Activated T-helper 1 cell treated with anti-CD3 and anti-CD28 coated beads, Interleukin-12 subunit alpha, Interleukin-12 subunit beta, Interleukin-2, Interleukin-4 antibody, amounts not matched to agents 30 ng/mL and 10 ng/mL and 1 ng/mL, durations not matched to agents 14 hours and 24 hours and 36 hours (primary cell): ENCODE results near the gene ITGA11. TPM values are rescaled to one million over a fixed set of nuclear protein-coding genes. Genes with fewer than 3 reads are reported as not detected.

Source experiments
- DNase-seq: peaks from one replicate; pipeline ENCODE4 v3.0.0; 2021; ENCODE audit warnings: low spot score
- H3K27ac Mint-ChIP-seq: one replicate; pipeline ENCODE4 v1.8.0; 2021; ENCODE audit warnings: mild to moderate bottlenecking, mixed read lengths
- H3K27me3 Mint-ChIP-seq: one replicate; pipeline ENCODE4 v1.8.0; 2022; ENCODE audit warnings: mild to moderate bottlenecking, moderate library complexity, mixed read lengths; ENCODE audit not compliant: insufficient read depth
- H3K36me3 Mint-ChIP-seq: one replicate; pipeline ENCODE4 v1.8.0; 2021; ENCODE audit warnings: low read depth, mixed read lengths
- H3K4me1 Mint-ChIP-seq: one replicate; pipeline ENCODE4 v1.8.0; 2021; ENCODE audit warnings: low read depth, mixed read lengths
- H3K4me3 Mint-ChIP-seq: one replicate; pipeline ENCODE4 v1.8.0; 2021; ENCODE audit warnings: mild to moderate bottlenecking, moderate library complexity, mixed read lengths
- H3K9me3 Mint-ChIP-seq: one replicate; pipeline ENCODE4 v1.8.0; 2021; ENCODE audit warnings: mixed read lengths
- intact Hi-C: fragments of 100-400 bp; cut with micrococcal nuclease; formaldehyde crosslinking; loops from one replicate; pipeline ENCODE4 v1.15.1; 2024
- total RNA-seq: library from RNA; stranded (reverse); gene quantifications from 2 replicates; pipeline ENCODE4 v1.2.3, GENCODE V29; 2022

ITGA11 gene
- total RNA-seq, 1 donor from 2014 or later = 0.23 TPM

DNA sequence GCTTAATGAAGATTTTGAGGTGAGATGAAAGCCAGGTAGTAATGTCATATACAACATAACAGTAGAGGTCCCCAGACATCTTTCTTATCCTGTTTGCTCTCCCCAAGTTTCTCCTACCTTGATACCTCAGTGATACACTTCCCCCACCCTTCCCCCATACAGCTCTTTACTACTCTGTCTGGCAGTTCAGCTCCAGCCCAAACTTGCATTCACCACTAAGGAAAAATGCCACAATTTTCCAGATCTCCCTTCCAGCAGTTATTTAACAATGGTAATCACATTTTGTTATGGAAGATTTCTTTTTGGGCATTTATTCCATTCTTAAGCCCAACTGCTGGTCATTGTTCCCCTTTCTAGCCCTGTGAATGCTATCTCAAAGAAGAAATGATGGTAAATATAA lies 34.9 kb upstream of the ITGA11 start:
- H3K36me3 Mint-ChIP-seq = no peaks in the 10 kb centered on the region
- peaks cover 9% of the 10 kb centered on the region for H3K27me3 Mint-ChIP-seq
- H3K4me3 Mint-ChIP-seq = no peak overlapping the region

DNA sequence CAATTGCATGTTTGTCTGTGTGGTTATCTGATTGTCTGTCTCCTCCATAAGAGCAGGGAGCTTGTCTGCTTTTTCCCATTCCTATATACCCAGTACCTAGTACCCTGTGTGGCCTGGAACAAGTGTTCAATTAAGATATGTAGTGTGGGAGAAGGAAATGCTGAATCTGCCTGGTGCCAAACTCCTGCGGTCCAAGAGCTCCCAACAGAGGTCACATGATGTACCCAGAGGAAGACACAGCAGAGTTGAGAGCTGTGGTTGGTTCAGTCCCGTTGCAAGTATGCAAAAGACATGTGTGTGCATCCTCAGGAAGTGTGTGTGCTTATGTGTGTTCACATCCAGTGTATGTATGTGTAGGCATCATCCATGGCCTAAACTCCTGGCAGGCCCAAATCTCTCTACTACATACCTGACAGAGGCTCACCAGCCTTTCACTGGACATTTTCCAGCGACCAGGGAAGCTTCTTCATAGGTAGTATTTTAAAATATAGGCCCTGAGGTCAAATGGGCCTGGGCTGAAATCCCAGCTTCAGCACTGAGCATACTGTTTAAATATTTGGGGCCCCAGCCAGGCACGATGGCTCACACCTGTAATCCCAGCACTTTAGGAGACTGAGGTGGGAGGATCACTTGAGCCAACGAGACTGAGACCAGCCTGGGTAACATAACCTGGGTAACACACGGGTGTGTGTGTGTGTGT lies 34.0 kb upstream of the ITGA11 start:
- no peaks in the 10 kb centered on the region for H3K9me3 Mint-ChIP-seq
- H3K27ac Mint-ChIP-seq = no peak overlapping the region
- peaks cover 9% of the 10 kb centered on the region for H3K27me3 Mint-ChIP-seq
- no peak overlapping the region for H3K4me3 Mint-ChIP-seq
- H3K4me1 Mint-ChIP-seq = no peaks in the 10 kb centered on the region
- no peaks in the 10 kb centered on the region for H3K36me3 Mint-ChIP-seq
- intact Hi-C loops = no loop called here
- no peak for DNase-seq

More for the DNA sequence above, 34.9 kb upstream of the ITGA11 start:
- H3K27ac Mint-ChIP-seq = no peak overlapping the region
- intact Hi-C loops = no loop called here
- no peaks in the 10 kb centered on the region for H3K4me1 Mint-ChIP-seq
- H3K9me3 Mint-ChIP-seq = no peaks in the 10 kb centered on the region
- DNase-seq = no peak

DNA sequence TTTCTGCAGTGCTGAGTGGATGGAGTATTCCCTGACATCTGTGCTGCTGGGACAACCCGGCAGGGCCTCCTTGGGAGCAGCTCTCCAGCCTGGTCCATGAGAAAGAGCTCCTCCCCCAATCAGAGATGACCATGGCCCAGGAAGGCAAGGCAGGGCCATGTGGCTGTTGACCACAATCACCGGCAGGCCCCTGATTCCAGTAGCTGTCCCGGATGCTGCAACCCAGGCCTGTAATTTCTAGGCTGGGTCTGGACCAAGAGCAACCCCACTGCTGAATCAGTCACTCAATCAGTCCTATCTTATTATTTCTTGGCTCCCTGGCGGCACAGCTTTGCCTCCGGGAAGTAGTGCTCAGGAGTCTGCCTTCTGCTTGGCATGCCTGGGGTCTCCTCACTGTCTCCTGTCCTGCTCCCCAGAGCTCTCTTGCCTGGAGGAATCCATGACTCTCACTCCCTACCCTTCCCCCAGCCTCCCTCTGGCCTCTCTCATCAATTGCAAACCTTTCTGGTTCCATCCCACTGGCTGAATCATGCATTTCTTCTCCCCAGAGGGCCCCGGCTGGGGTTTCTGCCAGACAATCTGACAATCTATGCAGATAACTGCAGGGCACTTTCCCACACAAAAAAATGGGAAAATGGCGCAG lies 32.6 kb upstream of the ITGA11 start:
- Mint-ChIP-seq H3K4me3 (no peak overlapping the region), H3K9me3 (no peaks in the 10 kb centered on the region), H3K27ac (no peak overlapping the region), H3K27me3 (peaks cover 10% of the 10 kb centered on the region), H3K4me1 (no peaks in the 10 kb centered on the region), H3K36me3 (no peaks in the 10 kb centered on the region)
- intact Hi-C loops = no loop called here
- DNase-seq = no peak

DNA sequence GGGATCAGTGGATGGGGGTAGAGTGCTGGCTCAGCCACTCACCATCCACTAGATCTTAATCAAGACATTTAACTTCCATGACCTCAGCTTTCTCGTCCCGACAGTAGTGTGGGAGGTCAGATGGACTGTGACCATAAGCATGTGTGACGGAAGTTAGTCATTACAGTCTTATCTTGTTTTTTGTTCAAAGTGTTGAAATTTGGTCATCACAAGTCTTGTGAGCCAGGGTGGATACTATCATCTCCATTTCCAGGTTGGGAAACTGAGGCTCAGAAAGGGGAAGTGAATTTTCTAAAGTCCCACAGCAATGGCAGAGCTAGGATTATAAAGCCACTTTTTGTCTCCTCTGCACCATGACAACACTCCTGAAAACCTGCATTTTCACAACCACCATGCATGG lies 32.0 kb upstream of the ITGA11 start:
- DNase-seq = no peak
- peaks cover 13% of the 10 kb centered on the region for H3K27me3 Mint-ChIP-seq
- intact Hi-C loops = no loop called here
- H3K36me3 Mint-ChIP-seq = no peaks in the 10 kb centered on the region
- no peaks in the 10 kb centered on the region for H3K9me3 Mint-ChIP-seq
- no peaks in the 10 kb centered on the region for H3K4me1 Mint-ChIP-seq
- H3K27ac Mint-ChIP-seq = no peak overlapping the region
- H3K4me3 Mint-ChIP-seq = no peak overlapping the region

DNA sequence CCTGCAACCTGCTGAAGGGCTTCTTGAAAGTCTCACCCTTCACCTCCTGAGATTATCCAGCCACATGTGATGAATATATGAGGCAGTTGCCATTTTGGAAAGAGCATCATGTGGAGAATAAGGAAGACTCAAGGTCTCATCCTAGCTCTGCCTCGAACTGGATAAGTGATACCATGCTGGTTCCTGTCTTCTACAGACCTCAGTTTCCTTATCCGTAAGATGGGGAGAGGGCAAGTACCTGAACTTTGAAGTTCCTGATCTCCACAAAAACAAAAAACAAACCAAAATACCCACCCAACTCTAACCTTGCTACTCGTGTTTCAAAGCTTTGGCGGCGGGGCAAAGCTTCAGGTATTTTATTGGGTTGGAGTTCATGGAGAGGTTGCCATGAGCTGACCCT lies 31.5 kb upstream of the ITGA11 start:
- intact Hi-C loops = no loop called here
- DNase-seq = no peak
- H3K36me3 Mint-ChIP-seq = no peaks in the 10 kb centered on the region
- H3K4me1 Mint-ChIP-seq = no peaks in the 10 kb centered on the region
- peaks cover 18% of the 10 kb centered on the region for H3K27me3 Mint-ChIP-seq
- H3K9me3 Mint-ChIP-seq = no peaks in the 10 kb centered on the region
- no peak overlapping the region for H3K4me3 Mint-ChIP-seq
- H3K27ac Mint-ChIP-seq = no peak overlapping the region

DNA sequence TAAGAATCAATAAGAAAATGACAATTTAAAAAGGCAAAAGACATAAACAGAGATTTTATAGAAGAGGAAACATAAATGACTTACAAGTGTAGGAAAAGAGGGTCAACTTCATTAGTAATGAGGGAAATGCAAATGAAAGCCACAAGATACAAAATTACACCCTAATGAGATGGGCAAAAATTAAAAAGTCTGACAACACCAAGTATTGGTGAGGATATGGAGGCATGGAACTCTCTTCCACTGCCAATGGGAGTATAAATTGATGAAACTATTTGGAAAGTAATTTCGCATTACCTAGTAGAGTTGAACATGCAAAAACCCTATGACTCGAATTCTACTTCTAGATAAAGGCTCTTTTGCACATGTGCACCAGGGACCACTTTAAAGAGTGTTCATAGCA lies 28.2 kb upstream of the ITGA11 start:
- no peak overlapping the region for H3K27ac Mint-ChIP-seq
- H3K27me3 Mint-ChIP-seq = peaks cover 21% of the 10 kb centered on the region
- DNase-seq = no peak
- H3K4me1 Mint-ChIP-seq = no peaks in the 10 kb centered on the region
- intact Hi-C loops = no loop called here
- H3K4me3 Mint-ChIP-seq = no peak overlapping the region
- H3K36me3 Mint-ChIP-seq = no peaks in the 10 kb centered on the region
- H3K9me3 Mint-ChIP-seq = no peaks in the 10 kb centered on the region

DNA sequence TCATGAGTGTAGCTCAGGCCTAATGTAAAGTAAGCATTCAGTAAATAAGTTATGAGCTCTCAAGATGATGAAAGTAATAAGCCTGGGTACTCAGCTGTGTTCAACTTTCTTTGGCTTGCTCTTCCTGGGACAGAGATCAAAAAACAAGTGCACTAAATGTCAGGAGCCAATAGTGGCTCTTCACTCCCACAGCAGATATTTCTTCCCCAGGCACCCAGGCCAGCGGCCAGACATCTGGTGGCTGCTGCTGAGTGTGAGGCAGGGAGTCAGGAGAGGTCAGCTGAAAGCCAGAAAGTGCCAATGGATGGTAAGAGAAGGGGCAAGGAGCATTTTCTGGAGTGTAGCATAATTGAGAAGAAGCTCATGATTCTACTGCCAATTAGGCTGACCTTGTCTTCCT lies 18.2 kb upstream of the ITGA11 start:
- Mint-ChIP-seq H3K4me1 (no peaks in the 10 kb centered on the region), H3K27me3 (peaks cover 44% of the 10 kb centered on the region), H3K36me3 (no peaks in the 10 kb centered on the region), H3K9me3 (no peaks in the 10 kb centered on the region), H3K27ac (no peak overlapping the region), H3K4me3 (no peak overlapping the region)
- intact Hi-C loops = no loop called here
- no peak for DNase-seq

DNA sequence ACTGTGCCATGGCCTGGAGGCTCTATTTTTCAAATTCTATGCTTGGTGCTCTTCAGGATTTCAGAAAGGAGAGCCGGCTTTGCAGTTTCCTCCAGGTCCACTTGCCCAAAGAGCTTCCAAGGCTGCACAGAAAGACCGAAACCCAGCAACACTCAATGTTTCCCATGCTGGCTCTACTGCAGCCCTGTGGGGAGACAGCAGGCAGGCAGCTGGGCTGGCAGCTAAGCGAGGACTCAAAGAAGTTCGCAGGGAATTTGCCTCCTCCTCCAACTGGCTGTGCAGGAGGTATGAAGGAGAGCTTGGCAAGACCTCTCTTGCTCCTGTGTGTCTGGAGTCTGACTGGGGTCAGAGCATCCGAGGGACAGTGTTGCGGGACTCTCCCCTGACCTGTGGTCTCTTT lies 17.4 kb upstream of the ITGA11 start:
- H3K9me3 Mint-ChIP-seq = no peaks in the 10 kb centered on the region
- intact Hi-C loops = no loop called here
- no peaks in the 10 kb centered on the region for H3K36me3 Mint-ChIP-seq
- H3K4me1 Mint-ChIP-seq = no peaks in the 10 kb centered on the region
- no peak overlapping the region for H3K4me3 Mint-ChIP-seq
- no peak overlapping the region for H3K27ac Mint-ChIP-seq
- no peak for DNase-seq
- H3K27me3 Mint-ChIP-seq = peaks cover 42% of the 10 kb centered on the region

DNA sequence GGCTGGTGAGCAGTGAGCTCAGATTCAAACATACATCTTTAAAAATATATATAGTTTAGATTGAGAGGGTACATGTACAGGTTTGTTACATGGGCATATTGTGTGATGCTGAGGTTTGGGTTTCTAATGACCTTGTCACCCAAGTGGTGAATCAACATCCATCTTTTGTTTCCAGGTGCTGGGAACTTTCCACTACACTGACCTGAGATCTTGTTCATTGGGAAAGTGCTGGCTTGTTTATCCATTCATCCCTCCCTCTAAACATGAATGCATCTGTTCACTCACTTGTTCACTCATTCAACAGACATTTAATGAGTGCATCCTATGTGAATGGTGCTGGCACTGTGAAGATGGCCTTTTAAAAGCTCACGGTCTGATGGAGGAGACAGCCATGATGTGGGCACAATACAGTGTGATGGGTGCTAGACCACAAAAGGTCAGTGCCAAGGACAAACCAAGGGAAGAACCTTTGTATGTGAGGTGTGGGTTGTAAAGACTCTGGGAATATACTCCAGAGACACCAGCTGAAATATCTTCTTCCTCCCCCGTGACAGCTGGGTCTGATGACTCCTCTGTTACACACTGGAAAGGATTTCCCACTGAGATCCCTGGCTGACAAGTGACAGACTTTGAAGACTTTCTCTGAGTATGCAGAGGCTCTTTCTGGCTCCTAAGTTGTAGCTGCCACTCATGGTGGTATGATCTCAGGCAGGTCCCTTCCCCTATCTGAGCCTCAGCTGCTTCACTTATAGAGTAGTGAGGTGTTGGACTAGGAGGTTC lies 16.2 kb upstream of the ITGA11 start:
- no peaks in the 10 kb centered on the region for H3K4me1 Mint-ChIP-seq
- H3K27ac Mint-ChIP-seq = no peak overlapping the region
- no peak for DNase-seq
- H3K9me3 Mint-ChIP-seq = no peaks in the 10 kb centered on the region
- H3K27me3 Mint-ChIP-seq = peaks cover 37% of the 10 kb centered on the region
- no peaks in the 10 kb centered on the region for H3K36me3 Mint-ChIP-seq
- H3K4me3 Mint-ChIP-seq = no peak overlapping the region
- intact Hi-C loops = no loop called here

DNA sequence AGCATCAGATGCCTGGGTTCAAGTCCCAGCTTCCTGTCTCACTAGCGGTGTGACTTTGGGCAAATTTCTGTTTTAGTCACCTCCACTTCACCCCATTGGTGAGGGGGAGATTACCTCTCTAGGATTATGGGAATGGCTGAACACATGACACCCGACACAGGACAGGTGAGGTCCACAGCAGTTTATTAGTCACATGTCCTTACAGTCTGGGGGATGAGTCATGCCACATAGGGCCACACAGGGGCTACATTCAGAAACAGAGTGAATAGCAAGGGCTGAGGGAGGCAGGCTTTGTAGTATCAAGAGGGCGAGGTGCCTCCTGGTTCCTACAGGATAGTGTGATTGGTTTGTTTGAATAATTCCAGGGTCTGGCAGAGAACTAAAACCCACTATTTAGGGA lies 15.2 kb upstream of the ITGA11 start:
- intact Hi-C loops = no loop called here
- no peaks in the 10 kb centered on the region for H3K4me1 Mint-ChIP-seq
- no peak overlapping the region for H3K4me3 Mint-ChIP-seq
- no peak for DNase-seq
- no peaks in the 10 kb centered on the region for H3K36me3 Mint-ChIP-seq
- peaks cover 34% of the 10 kb centered on the region for H3K27me3 Mint-ChIP-seq
- no peak overlapping the region for H3K27ac Mint-ChIP-seq
- H3K9me3 Mint-ChIP-seq = no peaks in the 10 kb centered on the region

DNA sequence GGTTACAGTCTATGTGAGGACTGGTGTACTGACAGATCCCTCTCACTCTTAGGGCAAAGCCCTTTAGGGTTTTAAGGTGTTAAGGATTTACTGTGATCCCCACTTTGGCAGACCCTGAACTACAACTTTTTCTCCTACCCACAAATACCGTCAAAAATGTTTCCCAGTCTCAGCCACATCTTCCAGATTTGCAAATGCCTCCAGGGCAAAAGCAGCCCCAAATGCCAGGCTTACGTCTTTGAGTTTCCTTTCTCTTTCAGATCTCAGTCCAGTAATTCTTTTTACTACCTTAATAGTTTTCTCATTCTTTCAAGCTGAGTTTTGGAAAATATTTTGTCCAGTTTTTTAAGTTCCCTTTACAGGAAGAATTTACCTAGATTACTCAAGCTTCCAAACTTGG lies 13.4 kb upstream of the ITGA11 start:
- Mint-ChIP-seq H3K4me3 (no peak overlapping the region), H3K36me3 (no peaks in the 10 kb centered on the region), H3K9me3 (no peaks in the 10 kb centered on the region), H3K27me3 (peaks cover 33% of the 10 kb centered on the region), H3K27ac (no peak overlapping the region), H3K4me1 (no peaks in the 10 kb centered on the region)
- DNase-seq = no peak
- intact Hi-C loops = no loop called here

DNA sequence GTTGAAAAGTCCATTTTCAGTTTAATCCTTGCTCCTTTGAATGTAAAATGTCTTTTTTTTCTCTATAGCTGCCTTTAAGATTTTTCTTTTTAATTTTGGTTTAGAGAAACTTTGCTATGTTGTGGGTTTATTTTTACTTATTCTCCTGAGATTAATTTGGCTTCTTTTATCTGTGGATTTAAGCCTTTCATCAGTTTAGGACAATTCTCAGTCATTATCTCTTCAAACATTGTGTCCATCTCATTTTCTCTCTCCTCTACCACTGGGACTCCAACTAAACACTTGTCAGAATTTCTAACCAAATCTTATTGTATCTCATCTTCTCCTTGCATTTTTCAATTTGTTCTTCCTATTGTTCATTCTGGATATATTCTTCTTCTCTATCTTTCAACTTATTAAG lies 12.4 kb upstream of the ITGA11 start:
- Mint-ChIP-seq H3K27me3 (peaks cover 36% of the 10 kb centered on the region), H3K36me3 (no peaks in the 10 kb centered on the region), H3K4me1 (no peaks in the 10 kb centered on the region), H3K4me3 (no peak overlapping the region), H3K9me3 (no peaks in the 10 kb centered on the region), H3K27ac (no peak overlapping the region)
- intact Hi-C loops = no loop called here
- no peak for DNase-seq

DNA sequence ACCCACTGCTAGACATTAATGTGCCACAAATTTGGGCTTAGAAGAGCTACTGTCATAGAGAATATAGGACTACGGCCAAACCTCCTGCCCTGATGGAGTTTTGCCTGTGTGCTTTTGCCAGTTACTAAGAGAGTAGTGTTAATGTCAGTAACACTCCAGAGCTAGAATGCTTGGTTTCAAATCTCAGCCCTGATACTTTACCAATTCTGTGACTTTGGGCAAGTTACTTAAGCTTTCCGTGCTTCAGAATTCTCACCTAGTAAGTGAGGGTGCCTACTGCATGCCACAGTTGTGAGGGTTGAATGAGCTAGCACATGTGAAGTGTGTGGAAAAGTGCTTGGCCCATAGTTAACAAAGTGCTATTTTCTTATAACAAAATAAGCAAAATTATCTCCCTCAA lies 10.9 kb upstream of the ITGA11 start:
- Mint-ChIP-seq H3K27me3 (peaks cover 41% of the 10 kb centered on the region), H3K9me3 (no peaks in the 10 kb centered on the region), H3K4me3 (no peak overlapping the region), H3K27ac (no peak overlapping the region), H3K36me3 (no peaks in the 10 kb centered on the region), H3K4me1 (no peaks in the 10 kb centered on the region)
- no peak for DNase-seq
- intact Hi-C loops = no loop called here
